GM18858 (cell line): ENCODE results near the gene PMM1.
"Not testable (repeated sequence)": the region's sequence is repeated elsewhere in the genome, so short reads cannot be mapped to it uniquely, and the experiment has no call there.

ENCODE experiments used
- ATAC-seq: cut with Tn5 transposase; IDR thresholded peaks from one replicate; pipeline ENCODE4 v1.9.1; 2021; ENCODE audit not compliant: unreplicated experiment

PMM1 gene

GRCh38 chr22:41597635-41597953, 8.0 kb upstream of the PMM1 start:
- no peak for ATAC-seq

GRCh38 chr22:41596776-41597634, 7.4 kb upstream of the PMM1 start:
- ATAC-seq: no peak

- no peak for ATAC-seq
Observed at GRCh38 chr22:41595703-41596102, 6.1 kb upstream of the PMM1 start.

- not testable (repeated sequence) for ATAC-seq
Observed at GRCh38 chr22:41593336-41593960, 3.8 kb upstream of the PMM1 start.

GRCh38 chr22:41587347-41587723, 2.3 kb downstream of the PMM1 start:
- ATAC-seq: no peak

- ATAC-seq: no peak
Observed at GRCh38 chr22:41585898-41586297, 3.7 kb downstream of the PMM1 start.

GRCh38 chr22:41584881-41585280, 4.8 kb downstream of the PMM1 start:
- no peak for ATAC-seq

- ATAC-seq: no peak
Observed at GRCh38 chr22:41582694-41583093, 6.9 kb downstream of the PMM1 start.

- no peak for ATAC-seq
Observed at GRCh38 chr22:41579997-41580355, 9.7 kb downstream of the PMM1 start.

- ATAC-seq: no peak
Observed at GRCh38 chr22:41579297-41579996, 10.2 kb downstream of the PMM1 start.

- ATAC-seq: no peak
Observed at GRCh38 chr22:41578818-41579217, 10.8 kb downstream of the PMM1 start.

GRCh38 chr22:41578114-41578513, 11.5 kb downstream of the PMM1 start:
- ATAC-seq: no peak

- ATAC-seq: no peak
Observed at GRCh38 chr22:41576877-41577276, 12.8 kb downstream of the PMM1 start.

GRCh38 chr22:41575533-41575932, 14.1 kb downstream of the PMM1 start:
- ATAC-seq: no peak

GRCh38 chr22:41574847-41575381, 14.7 kb downstream of the PMM1 start:
- no peak for ATAC-seq

GRCh38 chr22:41573677-41574076, 16.0 kb downstream of the PMM1 start:
- ATAC-seq: no peak

- not testable (repeated sequence) for ATAC-seq
Observed at GRCh38 chr22:41572305-41572704, 17.3 kb downstream of the PMM1 start.

GRCh38 chr22:41571786-41572185, 17.9 kb downstream of the PMM1 start:
- ATAC-seq: no peak

- ATAC-seq: no peak
Observed at GRCh38 chr22:41570221-41570620, 19.4 kb downstream of the PMM1 start.

GRCh38 chr22:41568811-41569210, 20.8 kb downstream of the PMM1 start:
- ATAC-seq: no peak

- no peak for ATAC-seq
Observed at GRCh38 chr22:41567512-41567768, 22.2 kb downstream of the PMM1 start.

- no peak for ATAC-seq
Observed at GRCh38 chr22:41565403-41566054, 24.1 kb downstream of the PMM1 start.
